ENCODE results near the gene CYP2S1.

The CYP2S1 gene

DNA sequence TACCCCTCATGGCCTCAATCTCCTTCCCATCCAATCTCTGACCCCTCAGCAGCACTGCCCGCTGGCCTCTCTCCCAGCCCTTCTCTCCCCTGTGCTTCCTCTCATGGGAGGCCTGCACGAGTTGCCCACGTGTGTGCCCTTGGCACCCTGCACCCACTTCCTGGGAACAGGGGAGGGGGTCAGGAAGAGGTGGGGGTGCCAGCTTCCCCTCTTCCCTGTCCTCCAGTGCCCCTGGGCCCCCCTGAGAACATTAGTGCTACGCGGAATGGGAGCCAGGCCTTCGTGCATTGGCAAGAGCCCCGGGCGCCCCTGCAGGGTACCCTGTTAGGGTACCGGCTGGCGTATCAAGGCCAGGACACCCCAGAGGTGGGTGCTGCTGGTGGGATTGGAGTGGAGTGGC is 45.2 kb downstream of the CYP2S1 start:
- H3K4me3 ChIP-seq (ENCODE audit: low read length), result no peak overlapping the region
- TF ChIP-seq, protein P1, sequence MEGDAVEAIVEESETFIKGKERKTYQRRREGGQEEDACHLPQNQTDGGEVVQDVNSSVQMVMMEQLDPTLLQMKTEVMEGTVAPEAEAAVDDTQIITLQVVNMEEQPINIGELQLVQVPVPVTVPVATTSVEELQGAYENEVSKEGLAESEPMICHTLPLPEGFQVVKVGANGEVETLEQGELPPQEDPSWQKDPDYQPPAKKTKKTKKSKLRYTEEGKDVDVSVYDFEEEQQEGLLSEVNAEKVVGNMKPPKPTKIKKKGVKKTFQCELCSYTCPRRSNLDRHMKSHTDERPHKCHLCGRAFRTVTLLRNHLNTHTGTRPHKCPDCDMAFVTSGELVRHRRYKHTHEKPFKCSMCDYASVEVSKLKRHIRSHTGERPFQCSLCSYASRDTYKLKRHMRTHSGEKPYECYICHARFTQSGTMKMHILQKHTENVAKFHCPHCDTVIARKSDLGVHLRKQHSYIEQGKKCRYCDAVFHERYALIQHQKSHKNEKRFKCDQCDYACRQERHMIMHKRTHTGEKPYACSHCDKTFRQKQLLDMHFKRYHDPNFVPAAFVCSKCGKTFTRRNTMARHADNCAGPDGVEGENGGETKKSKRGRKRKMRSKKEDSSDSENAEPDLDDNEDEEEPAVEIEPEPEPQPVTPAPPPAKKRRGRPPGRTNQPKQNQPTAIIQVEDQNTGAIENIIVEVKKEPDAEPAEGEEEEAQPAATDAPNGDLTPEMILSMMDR (conservative IDR thresholded peaks at IDR 0.05; ENCODE audit: low read length), result no peak
- no peak for DNase-seq (ENCODE audit: low read depth)

DNA sequence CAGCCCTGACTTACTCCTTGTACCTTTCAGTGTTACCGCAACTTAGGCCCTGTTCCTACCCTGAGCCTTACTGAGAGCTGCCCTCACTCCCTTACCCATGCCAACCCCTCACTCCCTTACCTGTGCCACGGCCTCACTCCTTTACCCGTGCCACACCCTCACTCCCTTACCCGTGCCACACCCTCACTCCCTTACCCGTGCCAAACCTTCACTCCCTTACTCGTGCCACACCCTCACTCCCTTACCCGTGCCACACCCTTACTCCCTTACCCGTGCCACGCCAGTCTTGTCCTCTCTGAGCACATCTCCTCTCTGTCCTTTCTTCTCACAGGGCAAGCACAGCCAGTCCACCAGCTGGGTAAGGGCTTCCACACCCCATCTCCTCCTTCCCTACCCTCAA is 46.3 kb downstream of the CYP2S1 start:
- TF ChIP-seq, protein P1 (conservative IDR thresholded peaks at IDR 0.05; ENCODE audit: low read length), result no peak
- no peak overlapping the region for H3K4me3 ChIP-seq (ENCODE audit: low read length)

DNA sequence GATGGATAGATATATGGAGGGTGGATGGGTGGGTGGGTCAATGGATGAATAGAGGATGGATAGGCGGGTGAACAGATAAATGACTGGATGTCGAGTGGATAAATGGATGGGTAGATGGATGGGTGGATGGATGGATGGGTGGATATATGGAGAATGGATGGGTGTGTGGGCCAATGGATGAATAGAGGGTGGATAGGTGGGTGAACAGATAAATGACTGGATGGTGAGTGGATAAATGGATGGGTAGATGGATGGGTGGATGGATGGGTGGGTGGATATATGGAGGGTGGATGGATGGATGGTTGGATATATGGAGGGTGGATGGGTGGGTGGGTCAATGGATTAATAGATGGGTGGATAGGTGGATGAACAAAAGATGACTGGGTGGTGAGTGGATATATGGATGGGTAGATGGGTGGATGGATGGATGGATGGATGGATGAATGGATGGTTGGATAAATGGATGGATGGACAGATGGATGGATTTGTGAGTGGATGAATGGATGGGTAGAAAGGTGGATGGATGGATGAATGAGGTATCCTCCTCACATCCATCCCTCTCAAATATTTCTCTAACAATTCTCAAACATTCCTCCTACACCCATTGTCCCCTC is 47.0 kb downstream of the CYP2S1 start:
- TF ChIP-seq, protein P1 (conservative IDR thresholded peaks at IDR 0.05; ENCODE audit: low read length), result no peak
- no peak overlapping the region for H3K4me3 ChIP-seq (ENCODE audit: low read length)
- DNase-seq (ENCODE audit: low read depth), result no peak

More for the DNA sequence above, 46.3 kb downstream of the CYP2S1 start:
- no peak for DNase-seq (ENCODE audit: low read depth)

DNA sequence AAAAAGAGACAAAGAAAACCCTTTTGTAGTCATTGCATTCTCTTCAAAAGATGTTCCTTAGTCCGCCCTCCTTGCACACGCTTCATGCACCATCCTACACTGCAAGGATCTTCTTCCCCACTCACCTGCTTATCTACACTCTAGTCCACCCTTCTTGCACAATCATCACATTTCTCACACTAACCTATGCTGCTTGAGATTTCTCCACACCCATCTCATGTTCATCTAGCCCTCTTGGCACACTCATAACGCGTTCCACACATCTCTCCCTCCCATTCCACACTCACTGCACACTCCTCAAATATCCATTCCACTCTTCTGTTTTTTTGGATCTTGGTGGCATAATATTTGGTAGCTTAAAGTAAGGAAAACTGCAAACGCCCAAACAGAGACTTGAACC is 48.8 kb downstream of the CYP2S1 start:
- TF ChIP-seq, protein P1 (conservative IDR thresholded peaks at IDR 0.05; ENCODE audit: low read length), result no peak
- no peak for DNase-seq (ENCODE audit: low read depth)

DNA sequence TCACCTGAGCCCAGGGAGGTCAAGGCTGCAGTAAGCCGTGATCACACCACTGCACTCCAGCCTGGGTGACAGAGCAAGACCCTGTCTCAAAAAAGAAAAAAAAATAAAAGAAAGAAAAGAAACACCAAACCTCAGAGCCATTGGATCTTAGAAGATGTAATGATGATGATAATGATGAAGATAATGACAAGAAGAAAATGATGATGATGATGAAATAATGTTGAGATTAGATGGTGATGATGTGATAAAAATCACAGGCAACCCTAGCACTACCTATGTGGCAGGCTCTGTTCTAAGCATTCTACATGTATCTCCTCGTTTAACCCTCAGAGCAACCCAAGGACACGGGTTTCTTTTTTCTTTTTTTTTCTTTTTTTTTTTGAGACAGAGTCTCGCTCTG is 51.1 kb downstream of the CYP2S1 start:
- no peak for DNase-seq (ENCODE audit: low read depth)
- TF ChIP-seq, protein P1 (conservative IDR thresholded peaks at IDR 0.05; ENCODE audit: low read length), result no peak
- H3K4me3 ChIP-seq (ENCODE audit: low read length), result no peak overlapping the region

More for the DNA sequence above, 48.8 kb downstream of the CYP2S1 start:
- no peak overlapping the region for H3K4me3 ChIP-seq (ENCODE audit: low read length)

DNA sequence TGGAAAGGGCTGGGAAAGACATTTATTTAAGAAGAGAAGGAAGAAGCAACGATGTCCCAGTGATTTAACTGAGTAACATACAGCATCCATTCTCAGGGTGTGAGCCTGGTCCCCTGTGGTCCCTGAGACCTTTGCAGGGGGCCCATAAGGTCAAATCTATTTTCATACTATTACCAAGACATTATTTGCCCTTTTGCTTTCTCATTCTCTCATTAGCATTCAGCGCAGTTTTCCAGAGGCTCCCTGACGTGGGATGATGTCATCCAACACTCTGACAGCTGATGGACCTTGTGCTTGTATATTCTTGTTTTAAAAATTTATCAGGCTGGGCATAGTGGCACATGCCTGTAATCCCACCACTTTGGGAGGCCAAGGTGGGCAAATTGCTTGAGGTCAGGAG is 52.8 kb downstream of the CYP2S1 start:
- TF ChIP-seq, protein P1 (conservative IDR thresholded peaks at IDR 0.05; ENCODE audit: low read length), result no peak
- DNase-seq (ENCODE audit: low read depth), result no peak
- no peak overlapping the region for H3K4me3 ChIP-seq (ENCODE audit: low read length)

DNA sequence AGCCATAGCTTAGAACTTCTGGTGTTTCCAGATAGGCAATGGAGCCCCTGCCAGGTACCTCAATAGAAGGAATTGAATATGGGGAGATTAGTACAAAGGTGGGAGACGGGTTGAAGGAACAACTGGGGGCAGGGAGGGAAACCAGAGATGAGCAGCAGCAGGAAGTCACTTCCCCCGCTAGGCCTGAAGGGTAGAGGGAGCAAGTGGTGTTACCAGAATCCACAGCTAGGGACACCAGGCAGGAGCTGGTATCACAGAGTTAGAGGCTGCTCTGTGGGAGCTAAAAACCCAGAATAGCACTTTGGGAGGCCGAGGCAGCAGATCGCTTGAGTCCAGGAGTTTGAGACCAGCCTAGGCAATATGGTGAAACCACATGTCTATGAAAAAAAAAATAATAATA is 55.9 kb downstream of the CYP2S1 start:
- no peak for DNase-seq (ENCODE audit: low read depth)
- H3K4me3 ChIP-seq (ENCODE audit: low read length), result no peak overlapping the region
- TF ChIP-seq, protein P1 (conservative IDR thresholded peaks at IDR 0.05; ENCODE audit: low read length), result no peak

Data from AG10803 (cell line).